HL-60 (cell line): ENCODE measurements around the gene NMBR.
"Not testable (repeated sequence)": the region's sequence is repeated elsewhere in the genome, so short reads cannot be mapped to it uniquely, and the experiment has no call there.

Experiments
- DNase-seq, 2 experiments: peaks; one replicate each; pipeline ENCODE4 v3.0.0-alpha.2; 2010 to 2020; ENCODE audit warnings: low read depth in 1 of 2, low spot score in 1 of 2
- H3K27ac ChIP-seq: fragments of 250-450 bp; sonication (Bioruptor Pico); replicated peaks from 2 replicates; pipeline ENCODE4 v1.5.1; 2020; ENCODE audit warnings: mild to moderate bottlenecking, moderate library complexity
- H3K27me3 ChIP-seq: fragments of 250-450 bp; sonication (Bioruptor Pico); 2 replicates; pipeline ENCODE4 v1.5.1; 2021; ENCODE audit warnings: mild to moderate bottlenecking, moderate library complexity; ENCODE audit not compliant: insufficient read depth, poor library complexity, severe bottlenecking
- H3K4me3 ChIP-seq: replicated peaks from 2 replicates; pipeline ENCODE4 v1.5.1; 2011; ENCODE audit warnings: mild to moderate bottlenecking, control low read depth, low read length; ENCODE audit not compliant: insufficient read depth
- CTCF ChIP-seq: IDR thresholded peaks from one replicate; pipeline ENCODE4 v1.5.1; 2011; ENCODE audit warnings: low read length, control low read depth, inconsistent platforms; ENCODE audit not compliant: insufficient read depth
- GABPA ChIP-seq: IDR thresholded peaks from 2 replicates; pipeline ENCODE4 v1.6.1; 2012; ENCODE audit warnings: low read depth
- POLR2AphosphoS5 ChIP-seq: IDR thresholded peaks from 2 replicates; pipeline ENCODE4 v1.6.1; 2012; ENCODE audit warnings: low read depth
- REST ChIP-seq: IDR thresholded peaks from 2 replicates; pipeline ENCODE4 v1.6.1; 2012; ENCODE audit warnings: low read depth; ENCODE audit not compliant: insufficient replicate concordance
- SPI1 ChIP-seq: IDR thresholded peaks from 2 replicates; pipeline ENCODE4 v1.6.1; 2012; ENCODE audit warnings: low read depth, mild to moderate bottlenecking, borderline replicate concordance

NMBR gene

GRCh38 chr6:142167071-142167470 lies 20.1 kb upstream of the NMBR start:
- H3K27ac ChIP-seq: no peak overlapping the region
- no peak for DNase-seq
- TF ChIP-seq CTCF (no peak), POLR2AphosphoS5 (no peak), GABPA (no peak), REST (no peak), SPI1 (no peak)
- H3K4me3 ChIP-seq: no peak overlapping the region
- H3K27me3 ChIP-seq: no peaks in the 10 kb centered on the region

GRCh38 chr6:142165227-142165626 lies 18.3 kb upstream of the NMBR start:
- TF ChIP-seq GABPA: no peak
- no peak for TF ChIP-seq CTCF
- no peak for TF ChIP-seq REST
- TF ChIP-seq POLR2AphosphoS5: no peak
- no peak for TF ChIP-seq SPI1
- DNase-seq: no peak
- Histone ChIP-seq H3K4me3 (no peak overlapping the region), H3K27me3 (no peaks in the 10 kb centered on the region), H3K27ac (no peak overlapping the region)

GRCh38 chr6:142162780-142163179 lies 15.9 kb upstream of the NMBR start:
- H3K27me3 ChIP-seq: no peaks in the 10 kb centered on the region
- H3K4me3 ChIP-seq: no peak overlapping the region
- no peak for DNase-seq
- no peak for TF ChIP-seq GABPA
- TF ChIP-seq CTCF: no peak
- no peak for TF ChIP-seq REST
- no peak for TF ChIP-seq SPI1
- no peak for TF ChIP-seq POLR2AphosphoS5
- no peak overlapping the region for H3K27ac ChIP-seq

- not testable (repeated sequence) for H3K27me3 ChIP-seq, H3K27ac ChIP-seq, DNase-seq, H3K4me3 ChIP-seq
Observed at GRCh38 chr6:142156758-142157068, 9.8 kb upstream of the NMBR start.
